HepG2 (cell line): ENCODE data around the gene MLST8. TPM values are rescaled to one million over a fixed set of nuclear protein-coding genes. Genes with fewer than 3 reads are reported as not detected.

Experiments used
- FIP1L1 ChIP-seq: fragments of 200-400 bp; formaldehyde crosslinking; IDR thresholded peaks from 2 replicates; pipeline ENCODE4 v1.6.1; 2018; ENCODE audit warnings: low read depth, mild to moderate bottlenecking, low read length, moderate library complexity, borderline replicate concordance; ENCODE audit not compliant: insufficient read depth
- GATA4 ChIP-seq: sonication (generic); IDR thresholded peaks from 2 replicates; pipeline ENCODE4 v1.6.1; 2016; ENCODE audit warnings: antibody characterized with exemption, low read depth, borderline replicate concordance
- KDM4B ChIP-seq: sonication (generic); formaldehyde crosslinking; IDR thresholded peaks from 2 replicates; pipeline ENCODE4 v1.4.0; 2020; ENCODE audit warnings: missing genetic modification reagents
- MAF1 ChIP-seq: sonication (generic); formaldehyde crosslinking; IDR thresholded peaks from 2 replicates; pipeline ENCODE4 v1.5.0; 2020; ENCODE audit warnings: missing genetic modification reagents, borderline replicate concordance
- PHF8 ChIP-seq: sonication (generic); formaldehyde crosslinking; IDR thresholded peaks from 2 replicates; pipeline ENCODE4 v1.5.0; 2020; ENCODE audit warnings: missing genetic modification reagents
- PPARG ChIP-seq: conservative IDR thresholded peaks from 2 replicates; pipeline ENCODE4 v1.6.1; 2016; ENCODE audit warnings: missing biosample characterization, missing genetic modification reagents
- SKIL ChIP-seq: sonication (generic); formaldehyde crosslinking; IDR thresholded peaks from 2 replicates; pipeline ENCODE4 v1.8.0; 2022; ENCODE audit warnings: missing genetic modification reagents, mild to moderate bottlenecking, moderate library complexity, borderline replicate concordance
- XBP1 ChIP-seq: sonication (generic); formaldehyde crosslinking; IDR thresholded peaks from 2 replicates; pipeline ENCODE4 v1.5.0; 2020; ENCODE audit warnings: missing genetic modification reagents
- ZBTB4 ChIP-seq: sonication (generic); formaldehyde crosslinking; IDR thresholded peaks from 2 replicates; pipeline ENCODE4 v1.4.0; 2020; ENCODE audit warnings: missing genetic modification reagents, mild to moderate bottlenecking, borderline replicate concordance
- ZC3H4 ChIP-seq: sonication (generic); formaldehyde crosslinking; IDR thresholded peaks from 2 replicates; pipeline ENCODE4 v1.4.0; 2020; ENCODE audit warnings: missing genetic modification reagents, borderline replicate concordance
- ZFP37 ChIP-seq: sonication (generic); formaldehyde crosslinking; IDR thresholded peaks from 2 replicates; pipeline ENCODE4 v1.4.0; 2020; ENCODE audit warnings: missing genetic modification reagents, borderline replicate concordance
- ZNF260 ChIP-seq: sonication (generic); formaldehyde crosslinking; IDR thresholded peaks from 2 replicates; pipeline ENCODE4 v1.4.0; 2020; ENCODE audit warnings: missing genetic modification reagents, low read depth, mild to moderate bottlenecking, borderline replicate concordance
- ZNF44 ChIP-seq: sonication (generic); formaldehyde crosslinking; IDR thresholded peaks from 2 replicates; pipeline ENCODE4 v1.5.1; 2020; ENCODE audit warnings: mild to moderate bottlenecking, missing genetic modification reagents
- ZNF766 ChIP-seq: sonication (generic); formaldehyde crosslinking; IDR thresholded peaks from 2 replicates; pipeline ENCODE4 v1.5.0; 2020; ENCODE audit warnings: missing genetic modification reagents, borderline replicate concordance
- ZNF850 ChIP-seq: sonication (generic); formaldehyde crosslinking; conservative IDR thresholded peaks from 2 replicates; pipeline ENCODE4 v1.9.0; 2021; ENCODE audit warnings: mild to moderate bottlenecking, missing genetic modification reagents
- polyA plus RNA-seq, 8 experiments: library from polyadenylated mRNA; depleted of rRNA in 3 of 8; stranded (reverse) in 7 of 8; unstranded in 1 of 8; fragments of >200 nt; fragmentation: Illumina TruSeq in 4 of 8; extraction: Trizol in 4 of 8; gene quantifications; 2 replicates each; pipeline versions ENCODE4 v1.2.1 to v1.2.3, GENCODE V29; 2011 to 2016; ENCODE audit warnings: low read depth in 4 of 8, missing spikeins in 1 of 8, mixed read lengths in 1 of 8; ENCODE audit not compliant: insufficient read depth in 1 of 8
- total RNA-seq, 5 experiments: library from RNA; depleted of rRNA; stranded (reverse); fragments of >200 nt; fragmentation: Illumina TruSeq; extraction: Trizol; gene quantifications; 2 replicates each; pipeline ENCODE4 v1.2.3, GENCODE V29; 2016; ENCODE audit warnings: low read depth in 1 of 5
- TF ChIP-seq, protein P1 (sequence below): sonication (generic); formaldehyde crosslinking; IDR thresholded peaks from 2 replicates; pipeline ENCODE4 v1.5.0; 2020; ENCODE audit warnings: missing genetic modification reagents
- TF ChIP-seq, protein P2 (sequence below): sonication (generic); formaldehyde crosslinking; IDR thresholded peaks from 2 replicates; pipeline ENCODE4 v1.8.0; 2022; ENCODE audit warnings: mild to moderate bottlenecking, missing genetic modification reagents, borderline replicate concordance
- TF ChIP-seq, protein P3 (sequence below): sonication (generic); formaldehyde crosslinking; IDR thresholded peaks from 2 replicates; pipeline ENCODE4 v1.5.1; 2020; ENCODE audit warnings: missing genetic modification reagents, mild to moderate bottlenecking, borderline replicate concordance

The MLST8 gene
- total and polyA plus RNA-seq, 2 of the 13 experiments (the other 11 are each of a cell fraction or from before 2014, with no cell fraction given), result 30.8 to 72.7 TPM

GRCh38 chr16:2157480-2158261 lies 47.6 kb upstream of the MLST8 start (continued):
- TF ChIP-seq, protein P1, sequence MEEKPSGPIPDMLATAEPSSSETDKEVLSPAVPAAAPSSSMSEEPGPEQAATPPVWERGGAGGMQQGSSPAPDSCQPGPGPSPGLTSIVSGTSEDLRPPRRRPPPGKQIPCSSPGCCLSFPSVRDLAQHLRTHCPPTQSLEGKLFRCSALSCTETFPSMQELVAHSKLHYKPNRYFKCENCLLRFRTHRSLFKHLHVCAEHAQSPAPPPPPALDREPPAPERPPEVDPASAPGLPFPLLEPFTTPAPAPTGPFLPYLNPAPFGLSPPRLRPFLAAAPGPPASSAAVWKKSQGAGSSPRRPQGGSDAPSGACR (CRISPR knock-in tag), result peak; percentile 64; the same call in 1 of the 2 replicates
- TF ChIP-seq GATA4, result no peak
- 0 out of 2 replicates have a peak, but pooled peaks have one; percentile 60 for TF ChIP-seq KDM4B (CRISPR knock-in tag)
- TF ChIP-seq, protein P2, sequence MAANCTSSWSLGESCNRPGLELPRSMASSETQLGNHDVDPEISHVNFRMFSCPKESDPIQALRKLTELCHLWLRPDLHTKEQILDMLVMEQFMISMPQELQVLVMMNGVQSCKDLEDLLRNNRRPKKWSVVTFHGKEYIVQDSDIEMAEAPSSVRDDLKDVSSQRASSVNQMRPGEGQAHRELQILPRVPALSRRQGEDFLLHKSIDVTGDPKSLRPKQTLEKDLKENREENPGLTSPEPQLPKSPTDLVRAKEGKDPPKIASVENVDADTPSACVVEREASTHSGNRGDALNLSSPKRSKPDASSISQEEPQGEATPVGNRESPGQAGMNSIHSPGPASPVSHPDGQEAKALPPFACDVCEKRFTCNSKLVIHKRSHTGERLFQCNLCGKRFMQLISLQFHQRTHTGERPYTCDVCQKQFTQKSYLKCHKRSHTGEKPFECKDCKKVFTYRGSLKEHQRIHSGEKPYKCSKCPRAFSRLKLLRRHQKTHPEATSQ (CRISPR knock-in tag), result no peak
- no peak for TF ChIP-seq ZNF260 (CRISPR knock-in tag)
- TF ChIP-seq PHF8, result no peak
- TF ChIP-seq ZC3H4 (CRISPR knock-in tag), result no peak
- TF ChIP-seq ZNF44 (CRISPR knock-in tag), result no peak
- no peak for TF ChIP-seq FIP1L1
- TF ChIP-seq SKIL (CRISPR knock-in tag), result peak; percentile 98
- TF ChIP-seq ZNF850 (CRISPR knock-in tag), result no peak
- TF ChIP-seq PPARG (CRISPR knock-in tag), result peak; percentile 77
- TF ChIP-seq, protein P3, sequence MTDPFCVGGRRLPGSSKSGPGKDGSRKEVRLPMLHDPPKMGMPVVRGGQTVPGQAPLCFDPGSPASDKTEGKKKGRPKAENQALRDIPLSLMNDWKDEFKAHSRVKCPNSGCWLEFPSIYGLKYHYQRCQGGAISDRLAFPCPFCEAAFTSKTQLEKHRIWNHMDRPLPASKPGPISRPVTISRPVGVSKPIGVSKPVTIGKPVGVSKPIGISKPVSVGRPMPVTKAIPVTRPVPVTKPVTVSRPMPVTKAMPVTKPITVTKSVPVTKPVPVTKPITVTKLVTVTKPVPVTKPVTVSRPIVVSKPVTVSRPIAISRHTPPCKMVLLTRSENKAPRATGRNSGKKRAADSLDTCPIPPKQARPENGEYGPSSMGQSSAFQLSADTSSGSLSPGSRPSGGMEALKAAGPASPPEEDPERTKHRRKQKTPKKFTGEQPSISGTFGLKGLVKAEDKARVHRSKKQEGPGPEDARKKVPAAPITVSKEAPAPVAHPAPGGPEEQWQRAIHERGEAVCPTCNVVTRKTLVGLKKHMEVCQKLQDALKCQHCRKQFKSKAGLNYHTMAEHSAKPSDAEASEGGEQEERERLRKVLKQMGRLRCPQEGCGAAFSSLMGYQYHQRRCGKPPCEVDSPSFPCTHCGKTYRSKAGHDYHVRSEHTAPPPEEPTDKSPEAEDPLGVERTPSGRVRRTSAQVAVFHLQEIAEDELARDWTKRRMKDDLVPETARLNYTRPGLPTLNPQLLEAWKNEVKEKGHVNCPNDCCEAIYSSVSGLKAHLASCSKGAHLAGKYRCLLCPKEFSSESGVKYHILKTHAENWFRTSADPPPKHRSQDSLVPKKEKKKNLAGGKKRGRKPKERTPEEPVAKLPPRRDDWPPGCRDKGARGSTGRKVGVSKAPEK, result no peak
- no peak for TF ChIP-seq ZNF766 (CRISPR knock-in tag)
- no peak for TF ChIP-seq ZFP37 (CRISPR knock-in tag)
- no peak for TF ChIP-seq XBP1 (CRISPR knock-in tag)
- no peak for TF ChIP-seq ZBTB4 (CRISPR knock-in tag)
- TF ChIP-seq MAF1 (CRISPR knock-in tag), result no peak
